HL-60 (cell line): ENCODE data around the gene ANP32A.

Source experiments
- DNase-seq, 2 experiments: peaks; one replicate each; pipeline ENCODE4 v3.0.0-alpha.2; 2010 to 2020; ENCODE audit warnings: low read depth in 1 of 2, low spot score in 1 of 2
- H3K27ac ChIP-seq: fragments of 250-450 bp; sonication (Bioruptor Pico); replicated peaks from 2 replicates; pipeline ENCODE4 v1.5.1; 2020; ENCODE audit warnings: mild to moderate bottlenecking, moderate library complexity
- H3K27me3 ChIP-seq: fragments of 250-450 bp; sonication (Bioruptor Pico); 2 replicates; pipeline ENCODE4 v1.5.1; 2021; ENCODE audit warnings: mild to moderate bottlenecking, moderate library complexity; ENCODE audit not compliant: insufficient read depth, poor library complexity, severe bottlenecking
- H3K4me3 ChIP-seq: replicated peaks from 2 replicates; pipeline ENCODE4 v1.5.1; 2011; ENCODE audit warnings: mild to moderate bottlenecking, control low read depth, low read length; ENCODE audit not compliant: insufficient read depth
- GABPA ChIP-seq: IDR thresholded peaks from 2 replicates; pipeline ENCODE4 v1.6.1; 2012; ENCODE audit warnings: low read depth
- POLR2AphosphoS5 ChIP-seq: IDR thresholded peaks from 2 replicates; pipeline ENCODE4 v1.6.1; 2012; ENCODE audit warnings: low read depth
- SPI1 ChIP-seq: IDR thresholded peaks from 2 replicates; pipeline ENCODE4 v1.6.1; 2012; ENCODE audit warnings: low read depth, mild to moderate bottlenecking, borderline replicate concordance
- TF ChIP-seq, protein P1 (sequence below): IDR thresholded peaks from one replicate; pipeline ENCODE4 v1.5.1; 2011; ENCODE audit warnings: low read length, control low read depth, inconsistent platforms; ENCODE audit not compliant: insufficient read depth
- TF ChIP-seq, protein P2 (sequence below): IDR thresholded peaks from 2 replicates; pipeline ENCODE4 v1.6.1; 2012; ENCODE audit warnings: low read depth; ENCODE audit not compliant: insufficient replicate concordance

Gene ANP32A

GRCh38 chr15:68812597-68813431, 7.9 kb downstream of the ANP32A start:
- Histone ChIP-seq H3K4me3 (no peak overlapping the region), H3K27me3 (no peaks in the 10 kb centered on the region), H3K27ac (peak overlapping the region; percentile 64)
- no peak for TF ChIP-seq POLR2AphosphoS5
- TF ChIP-seq GABPA, result no peak
- TF ChIP-seq SPI1, result no peak
- TF ChIP-seq, protein P1, sequence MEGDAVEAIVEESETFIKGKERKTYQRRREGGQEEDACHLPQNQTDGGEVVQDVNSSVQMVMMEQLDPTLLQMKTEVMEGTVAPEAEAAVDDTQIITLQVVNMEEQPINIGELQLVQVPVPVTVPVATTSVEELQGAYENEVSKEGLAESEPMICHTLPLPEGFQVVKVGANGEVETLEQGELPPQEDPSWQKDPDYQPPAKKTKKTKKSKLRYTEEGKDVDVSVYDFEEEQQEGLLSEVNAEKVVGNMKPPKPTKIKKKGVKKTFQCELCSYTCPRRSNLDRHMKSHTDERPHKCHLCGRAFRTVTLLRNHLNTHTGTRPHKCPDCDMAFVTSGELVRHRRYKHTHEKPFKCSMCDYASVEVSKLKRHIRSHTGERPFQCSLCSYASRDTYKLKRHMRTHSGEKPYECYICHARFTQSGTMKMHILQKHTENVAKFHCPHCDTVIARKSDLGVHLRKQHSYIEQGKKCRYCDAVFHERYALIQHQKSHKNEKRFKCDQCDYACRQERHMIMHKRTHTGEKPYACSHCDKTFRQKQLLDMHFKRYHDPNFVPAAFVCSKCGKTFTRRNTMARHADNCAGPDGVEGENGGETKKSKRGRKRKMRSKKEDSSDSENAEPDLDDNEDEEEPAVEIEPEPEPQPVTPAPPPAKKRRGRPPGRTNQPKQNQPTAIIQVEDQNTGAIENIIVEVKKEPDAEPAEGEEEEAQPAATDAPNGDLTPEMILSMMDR, result no peak
- TF ChIP-seq, protein P2, sequence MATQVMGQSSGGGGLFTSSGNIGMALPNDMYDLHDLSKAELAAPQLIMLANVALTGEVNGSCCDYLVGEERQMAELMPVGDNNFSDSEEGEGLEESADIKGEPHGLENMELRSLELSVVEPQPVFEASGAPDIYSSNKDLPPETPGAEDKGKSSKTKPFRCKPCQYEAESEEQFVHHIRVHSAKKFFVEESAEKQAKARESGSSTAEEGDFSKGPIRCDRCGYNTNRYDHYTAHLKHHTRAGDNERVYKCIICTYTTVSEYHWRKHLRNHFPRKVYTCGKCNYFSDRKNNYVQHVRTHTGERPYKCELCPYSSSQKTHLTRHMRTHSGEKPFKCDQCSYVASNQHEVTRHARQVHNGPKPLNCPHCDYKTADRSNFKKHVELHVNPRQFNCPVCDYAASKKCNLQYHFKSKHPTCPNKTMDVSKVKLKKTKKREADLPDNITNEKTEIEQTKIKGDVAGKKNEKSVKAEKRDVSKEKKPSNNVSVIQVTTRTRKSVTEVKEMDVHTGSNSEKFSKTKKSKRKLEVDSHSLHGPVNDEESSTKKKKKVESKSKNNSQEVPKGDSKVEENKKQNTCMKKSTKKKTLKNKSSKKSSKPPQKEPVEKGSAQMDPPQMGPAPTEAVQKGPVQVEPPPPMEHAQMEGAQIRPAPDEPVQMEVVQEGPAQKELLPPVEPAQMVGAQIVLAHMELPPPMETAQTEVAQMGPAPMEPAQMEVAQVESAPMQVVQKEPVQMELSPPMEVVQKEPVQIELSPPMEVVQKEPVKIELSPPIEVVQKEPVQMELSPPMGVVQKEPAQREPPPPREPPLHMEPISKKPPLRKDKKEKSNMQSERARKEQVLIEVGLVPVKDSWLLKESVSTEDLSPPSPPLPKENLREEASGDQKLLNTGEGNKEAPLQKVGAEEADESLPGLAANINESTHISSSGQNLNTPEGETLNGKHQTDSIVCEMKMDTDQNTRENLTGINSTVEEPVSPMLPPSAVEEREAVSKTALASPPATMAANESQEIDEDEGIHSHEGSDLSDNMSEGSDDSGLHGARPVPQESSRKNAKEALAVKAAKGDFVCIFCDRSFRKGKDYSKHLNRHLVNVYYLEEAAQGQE, result no peak
- no peak for DNase-seq

DNA sequence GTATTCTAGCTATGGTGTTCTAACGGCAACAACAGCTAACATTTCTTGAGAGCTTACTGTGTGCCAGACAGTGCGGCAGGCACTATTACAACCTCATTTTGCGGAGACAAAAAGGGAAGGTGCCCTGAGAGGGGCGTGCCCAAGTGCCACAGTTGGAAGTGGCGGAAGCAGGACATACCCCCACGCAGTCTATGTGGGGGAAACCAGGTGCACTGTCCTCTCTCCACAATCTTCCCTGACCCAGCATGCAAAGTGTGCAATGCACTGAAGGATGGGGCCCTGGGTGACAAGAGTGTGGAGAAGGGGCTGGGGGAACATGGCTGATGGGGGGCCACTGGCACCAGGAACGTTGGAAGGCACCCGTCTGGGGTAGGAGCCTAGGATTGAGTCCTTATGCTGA, 8.6 kb downstream of the ANP32A start:
- TF ChIP-seq POLR2AphosphoS5, result peak; percentile 91
- TF ChIP-seq SPI1, result peak; percentile 20; the same call in 1 of the 2 replicates
- no peak for TF ChIP-seq GABPA
- Histone ChIP-seq H3K27me3 (no peaks in the 10 kb centered on the region), H3K27ac (peak overlapping the region; percentile 64), H3K4me3 (no peak overlapping the region)
- DNase-seq, result peak in 1 of 2 experiments; percentile 87

- H3K27me3 ChIP-seq, result no peaks in the 10 kb centered on the region
- no peak overlapping the region for H3K4me3 ChIP-seq
- TF ChIP-seq GABPA (no peak), SPI1 (no peak), POLR2AphosphoS5 (no peak)
- TF ChIP-seq, protein P1, result no peak
- TF ChIP-seq, protein P2, result no peak
- H3K27ac ChIP-seq, result no peak overlapping the region
- DNase-seq, result no peak
Observed at GRCh38 chr15:68809517-68809916, 11.2 kb downstream of the ANP32A start.

- no peak for DNase-seq
- TF ChIP-seq, protein P2, result no peak
- TF ChIP-seq, protein P1, result no peak
- TF ChIP-seq GABPA (no peak), POLR2AphosphoS5 (no peak), SPI1 (no peak)
- Histone ChIP-seq H3K27ac (peak overlapping the region; percentile 33; the same call in 1 of the 2 replicates), H3K27me3 (no peaks in the 10 kb centered on the region), H3K4me3 (no peak overlapping the region)
Observed at GRCh38 chr15:68808770-68809169, 11.9 kb downstream of the ANP32A start.
